Measurements from ENCODE around the gene SLCO1A2. TPM values are rescaled to one million over a fixed set of nuclear protein-coding genes. Genes with fewer than 3 reads are reported as not detected.

The SLCO1A2 gene
- total and polyA plus RNA-seq, 2 experiments from 2014 or later: 10.2 to 10.8 TPM

- TF ChIP-seq NANOG (IDR thresholded peaks at IDR 0.05; ENCODE audit: borderline replicate concordance) (no peak), POLR2AphosphoS5 (IDR thresholded peaks at IDR 0.05; ENCODE audit: low read depth) (no peak), ZNF331 (CRISPR knock-in tag; IDR thresholded peaks at IDR 0.05; ENCODE audit: low read depth) (no peak)
These were observed 44.5 kb upstream of the SLCO1A2 start (continued) for GRCh38 chr12:21379218-21379617.

- Histone ChIP-seq H3K79me2 (replicated peaks; ENCODE audit: insufficient read depth) (no peaks in the 10 kb centered on the region), H3K36me3 (ENCODE audit: insufficient read depth) (no peaks in the 10 kb centered on the region), H3F3A (replicated peaks; ENCODE audit: low read depth) (no peaks in the 10 kb centered on the region), H3K4me2 (no peak within 1 kb of the TSS), H3K4me1 (ENCODE audit: insufficient read depth) (peaks cover 11% of the 10 kb centered on the region), H3K4me3 (no peak within 1 kb of the TSS), H3K9me2 (ENCODE audit: insufficient read depth) (no peaks in the 10 kb centered on the region), H3K27me3 (ENCODE audit: insufficient read depth) (no peaks in the 10 kb centered on the region), H3K27ac (ENCODE audit: low read depth) (no peak within 1 kb of the TSS), H4K20me1 (replicated peaks; ENCODE audit: insufficient read depth) (no peaks in the 10 kb centered on the region), H2AFZ (no peak within 1 kb of the TSS)
- Mint-ChIP-seq H3K27me3 (ENCODE audit: insufficient read depth, low read depth, poor library complexity) (no peaks in the 10 kb centered on the region), H3K36me3 (ENCODE audit: low read depth) (no peaks in the 10 kb centered on the region), H3K4me1 (peaks cover 26% of the 10 kb centered on the region; the same call in 2 of the 3 replicates), H3K27ac (peak within 1 kb of the TSS; percentile 25; the same call in 1 of the 2 replicates), H3K9me3 (no peaks in the 10 kb centered on the region; the same call in 2 of the 3 replicates), H3K4me3 (no peak within 1 kb of the TSS)
- DNase-seq (ENCODE audit: low spot score) (no peak), ATAC-seq (no peak)
- TF ChIP-seq CREB1 (CRISPR knock-in tag; IDR thresholded peaks at IDR 0.05; ENCODE audit: low read depth) (no peak), JUNB (IDR thresholded peaks at IDR 0.05; ENCODE audit: unreplicated experiment) (no peak), EZH2phosphoT487 (IDR thresholded peaks at IDR 0.05; ENCODE audit: unreplicated experiment) (no peak), NANOG (IDR thresholded peaks at IDR 0.05; ENCODE audit: borderline replicate concordance) (no peak)
These were observed 37.9 kb upstream of the SLCO1A2 start, which contains the start of gene IAPP for GRCh38 chr12:21372602-21373001. IAPP (plus strand) TSS chr12:21372902; CDS start chr12:21373352, 450 bp downstream.

- peaks cover 18% of the 10 kb centered on the region for H3K4me1 ChIP-seq (ENCODE audit: insufficient read depth)
- TF ChIP-seq CTCF (conservative IDR thresholded peaks at IDR 0.05; ENCODE audit: low read depth in 2 of 2) (0 out of 4 replicates have a peak, but pooled peaks have one; percentile 8 to 15), ZNF114 (CRISPR knock-in tag; IDR thresholded peaks at IDR 0.05) (no peak)
- Mint-ChIP-seq H3K36me3 (ENCODE audit: low read depth) (no peaks in the 10 kb centered on the region), H3K27ac (no peak overlapping the region), H3K9me3 (no peaks in the 10 kb centered on the region; the same call in 2 of the 3 replicates), H3K27me3 (ENCODE audit: insufficient read depth, low read depth, poor library complexity) (no peaks in the 10 kb centered on the region), H3K4me3 (no peak overlapping the region), H3K4me1 (peaks cover 32% of the 10 kb centered on the region)
- H4K20me1 ChIP-seq (replicated peaks; ENCODE audit: insufficient read depth): no peaks in the 10 kb centered on the region
- peak; percentile 15 for DNase-seq (ENCODE audit: low spot score)
- H3K79me2 ChIP-seq (replicated peaks; ENCODE audit: insufficient read depth): no peaks in the 10 kb centered on the region
- no peaks in the 10 kb centered on the region for H3F3A ChIP-seq (replicated peaks; ENCODE audit: low read depth)
- no peak overlapping the region for H3K4me3 ChIP-seq
- H3K4me2 ChIP-seq: no peak overlapping the region
- no peak for ATAC-seq
- H3K27me3 ChIP-seq (ENCODE audit: insufficient read depth): no peaks in the 10 kb centered on the region
- no peaks in the 10 kb centered on the region for H3K9me2 ChIP-seq (ENCODE audit: insufficient read depth)
- no peak overlapping the region for H2AFZ ChIP-seq
- H3K27ac ChIP-seq (ENCODE audit: low read depth): no peak overlapping the region
- no peaks in the 10 kb centered on the region for H3K36me3 ChIP-seq (ENCODE audit: insufficient read depth)
These were observed 36.2 kb upstream of the SLCO1A2 start for GRCh38 chr12:21370845-21371449.

Measured in GM23338 (cell line).